Ovary (tissue), 9 donors: ENCODE data around the gene OR4D1. TPM values are rescaled to one million over a fixed set of nuclear protein-coding genes. Genes with fewer than 3 reads are reported as not detected.
A peak's percentile ranks its signal among the peaks of the same experiment; 100 is the strongest.

Source experiments
- DNase-seq, 5 donors: peaks; one replicate each; pipeline ENCODE4 v3.0.0-alpha.2; 2019 to 2020
- H3K27ac ChIP-seq, 2 donors: fragments of 200-600 bp; one replicate each; pipeline versions ENCODE4 v1.5.1 to v1.8.0; 2019 to 2022
- H3K27me3 ChIP-seq: fragments of 200-600 bp; one replicate; pipeline ENCODE4 v1.8.0; 2022
- H3K36me3 ChIP-seq: fragments of 200-600 bp; sonication (generic); one replicate; pipeline ENCODE4 v1.5.1; 2019
- H3K4me1 ChIP-seq: one replicate; pipeline ENCODE4 v1.8.1; 2013; ENCODE audit warnings: mild to moderate bottlenecking, moderate library complexity; ENCODE audit not compliant: insufficient read depth
- H3K4me3 ChIP-seq: fragments of 200-600 bp; sonication (generic); one replicate; pipeline ENCODE4 v1.5.1; 2017
- H3K9me3 ChIP-seq, 2 donors: fragments of 200-600 bp in 1 of 2; sonication (generic) in 1 of 2; one replicate each; pipeline versions ENCODE4 v1.5.1 to v1.8.1; 2013 to 2019; ENCODE audit warnings: mild to moderate bottlenecking in 1 of 2, moderate library complexity in 1 of 2
- CTCF ChIP-seq, 3 donors: fragments of 450-650 bp in 2 of 3; fragments of 200-600 bp in 1 of 3; IDR thresholded peaks; one replicate each; pipeline versions ENCODE4 v1.5.1 to v1.8.0; 2016 to 2022; ENCODE audit warnings: antibody characterized with exemption in 3 of 3, mild to moderate bottlenecking in 1 of 3
- EP300 ChIP-seq: sonication (generic); formaldehyde crosslinking; IDR thresholded peaks from one replicate; pipeline ENCODE4 v1.6.1; 2017; ENCODE audit warnings: antibody characterized with exemption
- POLR2A ChIP-seq: fragments of 450-650 bp; IDR thresholded peaks from one replicate; pipeline ENCODE4 v1.6.1; 2017; ENCODE audit warnings: antibody characterized with exemption, mild to moderate bottlenecking, moderate library complexity
- WGBS, 3 donors: extraction: QIAGEN DNeasy Blood & Tissue Kit in 1 of 3; methylation state at CpG; one replicate each; pipeline versions ENCODE4 v1.1.5 to v1.1.7; 2013 to 2017; 5-methylcytosine and 5-hydroxymethylcytosine counted together
- intact Hi-C, 4 donors: fragments of 100-400 bp; cut with DNase I; formaldehyde crosslinking; loops; one replicate each; pipeline versions ENCODE4 v1.11.0 to v1.15.1; 2022 to 2023
- polyA plus RNA-seq, 2 donors: library from polyadenylated mRNA; stranded (reverse); fragments of 200-250 nt in 1 of 2; fragments of 350-450 nt in 1 of 2; fragmentation: Illumina TruSeq in 1 of 2; extraction: RNeasy Lipid Tissue Mini Kit (QIAGEN cat#74804) in 1 of 2; gene quantifications; one replicate each; pipeline ENCODE4 v1.2.3, GENCODE V29; 2013 to 2014
- total RNA-seq, 7 donors: library from RNA; depleted of rRNA in 2 of 7; stranded (reverse); fragments of >200 nt in 2 of 7; fragmentation: NEBNext Ultra II Directional in 3 of 7; extraction: Animal tissue kit (Norgen Biotek cat#: 25700) in 3 of 7; gene quantifications; one replicate each; pipeline versions ENCODE4 v1.1.0 to v1.2.4, GENCODE V29; 2016 to 2023
- donor health status: DM: no; HTN: no; CAD: no; lungs with moderate emphysema.
- donor health status: DM: no; HTN: no; CAD: no.
- donor health status: Bipolar disorder and iron deficiency.
- donor health status: DM: yes; HTN: yes; CAD: no.
- donor health status: DM: no; HTN: no; CAD: no.
- donor health status: DM: yes; HTN: yes; CAD: no.

The OR4D1 gene
- total and polyA plus RNA-seq, 9 donors: 0.03 TPM; not detected in 8

- intact Hi-C loops: loop anchor here in 3 of 4 donors (2.0 to 10.0 kb wide), 4 partner anchors 257 to 989 kb away; no protein-coding TSS in a partner anchor
- Histone ChIP-seq H3K4me3 (no peak overlapping the region), H3K4me1 (no peaks in the 10 kb centered on the region), H3K9me3 (no peaks in the 10 kb centered on the region), H3K27me3 (no peaks in the 10 kb centered on the region), H3K36me3 (no peaks in the 10 kb centered on the region), H3K27ac (no peak overlapping the region)
- WGBS, 3 donors: 72 to 80% (median 78%) methylated on average over 4 of the region's 4 CpGs
- TF ChIP-seq POLR2A (no peak), EP300 (no peak), CTCF (IDR thresholded peaks at IDR 0.05) (no peak)
- no peak for DNase-seq
These were observed 34.2 kb upstream of the OR4D1 start for GRCh38 chr17:58113947-58114346.

- no peak for DNase-seq
- Histone ChIP-seq H3K27ac (no peak overlapping the region), H3K27me3 (no peaks in the 10 kb centered on the region), H3K9me3 (no peaks in the 10 kb centered on the region), H3K4me1 (no peaks in the 10 kb centered on the region), H3K36me3 (no peaks in the 10 kb centered on the region), H3K4me3 (no peak overlapping the region)
- TF ChIP-seq EP300 (no peak), CTCF (IDR thresholded peaks at IDR 0.05) (no peak), POLR2A (no peak)
- intact Hi-C loops: loop anchor here in 2 of 4 donors (10.0 kb wide), 2 partner anchors 983 to 993 kb away; no protein-coding TSS in a partner anchor
- WGBS, 3 donors: 91 to 94% (median 91%) methylated on average over 5 of the region's 5 CpGs
These were observed 30.8 kb upstream of the OR4D1 start for GRCh38 chr17:58117382-58117781.

- no peak for TF ChIP-seq EP300
- TF ChIP-seq CTCF (IDR thresholded peaks at IDR 0.05): no peak
- no peak for TF ChIP-seq POLR2A
- Histone ChIP-seq H3K4me3 (no peak overlapping the region), H3K27me3 (no peaks in the 10 kb centered on the region), H3K4me1 (no peaks in the 10 kb centered on the region), H3K27ac (no peak overlapping the region), H3K36me3 (no peaks in the 10 kb centered on the region), H3K9me3 (no peaks in the 10 kb centered on the region)
- intact Hi-C loops: loop anchor here in 2 of 4 donors (10.0 kb wide), 2 partner anchors 985 to 995 kb away; no protein-coding TSS in a partner anchor
- no peak for DNase-seq
- WGBS, 3 donors: 52 to 55% (median 53%) methylated on average over 3 of the region's 3 CpGs
These were observed 28.7 kb upstream of the OR4D1 start for GRCh38 chr17:58119491-58119890.

GRCh38 chr17:58120195-58120822, 27.9 kb upstream of the OR4D1 start:
- no peaks in the 10 kb centered on the region for H3K9me3 ChIP-seq
- peak in 4 of 5 donors; percentile 12 to 30 (median 21) for DNase-seq
- intact Hi-C loops: no loop called here

More at GRCh38 chr17:58120195-58120822, 27.9 kb upstream of the OR4D1 start:
- Histone ChIP-seq H3K27me3 (no peaks in the 10 kb centered on the region), H3K4me1 (no peaks in the 10 kb centered on the region), H3K27ac (no peak overlapping the region), H3K4me3 (no peak overlapping the region), H3K36me3 (no peaks in the 10 kb centered on the region)
- 20 to 23% (median 21%) methylated on average over 7 of the region's 7 CpGs for WGBS, 3 donors
- no peak for TF ChIP-seq CTCF (IDR thresholded peaks at IDR 0.05)
- no peak for TF ChIP-seq POLR2A
- TF ChIP-seq EP300: no peak
